ENCODE measurements around the gene TMEM52. TPM values are rescaled to one million over a fixed set of nuclear protein-coding genes. Genes with fewer than 3 reads are reported as not detected.

Gene TMEM52
- total RNA-seq, 3 donors from 2014 or later: 1.6 to 2.9 TPM; not detected in 1

- no peak for TF ChIP-seq POLR2A (IDR thresholded peaks at IDR 0.05)
- TF ChIP-seq POLR2AphosphoS5 (IDR thresholded peaks at IDR 0.05): no peak
- Histone ChIP-seq H3K9me3 (no peaks in the 10 kb centered on the region), H3K36me3 (no peaks in the 10 kb centered on the region), H3K27me3 (no peaks in the 10 kb centered on the region), H3K4me3 (no peak overlapping the region), H3K27ac (no peak overlapping the region), H3K4me1 (peaks cover 5 to 17% of the 10 kb centered on the region in 2 donors)
- no peak for DNase-seq (ENCODE audit: low spot score in 2 of 2)
- intact Hi-C loops (cut with DNase I; ENCODE audit: low total_unique reads): no loop called here
These were observed 43.1 kb downstream of the TMEM52 start for GRCh38 chr1:1875932-1876331.

GRCh38 chr1:1874901-1875300, 44.2 kb downstream of the TMEM52 start:
- H3K4me1 ChIP-seq: peaks cover 5 to 17% of the 10 kb centered on the region in 2 donors
- H3K27ac ChIP-seq: no peak overlapping the region
- DNase-seq (ENCODE audit: low spot score in 2 of 2): no peak
- intact Hi-C loops (cut with DNase I; ENCODE audit: low total_unique reads): no loop called here
- H3K36me3 ChIP-seq: no peaks in the 10 kb centered on the region
- H3K4me3 ChIP-seq: no peak overlapping the region
- H3K9me3 ChIP-seq: no peaks in the 10 kb centered on the region
- no peaks in the 10 kb centered on the region for H3K27me3 ChIP-seq
- no peak for TF ChIP-seq POLR2AphosphoS5 (IDR thresholded peaks at IDR 0.05)
- no peak for TF ChIP-seq POLR2A (IDR thresholded peaks at IDR 0.05)
- TF ChIP-seq CTCF (IDR thresholded peaks at IDR 0.05): no peak

GRCh38 chr1:1873186-1873585, 45.9 kb downstream of the TMEM52 start:
- Histone ChIP-seq H3K4me1 (peaks cover 5 to 17% of the 10 kb centered on the region in 2 donors), H3K9me3 (no peaks in the 10 kb centered on the region), H3K27ac (no peak overlapping the region), H3K27me3 (no peaks in the 10 kb centered on the region), H3K36me3 (no peaks in the 10 kb centered on the region), H3K4me3 (no peak overlapping the region)
- DNase-seq (ENCODE audit: low spot score in 2 of 2): no peak
- intact Hi-C loops (cut with DNase I; ENCODE audit: low total_unique reads): no loop called here
- TF ChIP-seq POLR2AphosphoS5 (IDR thresholded peaks at IDR 0.05): no peak
- TF ChIP-seq CTCF (IDR thresholded peaks at IDR 0.05): no peak

- TF ChIP-seq POLR2A (IDR thresholded peaks at IDR 0.05) (no peak), CTCF (IDR thresholded peaks at IDR 0.05) (no peak), POLR2AphosphoS5 (IDR thresholded peaks at IDR 0.05) (no peak)
- H3K36me3 ChIP-seq: no peaks in the 10 kb centered on the region
- no peak overlapping the region for H3K4me3 ChIP-seq
- peaks cover 5 to 17% of the 10 kb centered on the region in 2 donors for H3K4me1 ChIP-seq
- no peaks in the 10 kb centered on the region for H3K9me3 ChIP-seq
- H3K27me3 ChIP-seq: no peaks in the 10 kb centered on the region
- DNase-seq (ENCODE audit: low spot score in 2 of 2): peak in 1 of 2 donors; percentile 20
- intact Hi-C loops (cut with DNase I; ENCODE audit: low total_unique reads): no loop called here
- H3K27ac ChIP-seq: no peak overlapping the region
These were observed 46.6 kb downstream of the TMEM52 start for GRCh38 chr1:1872329-1872994.

- no peak for DNase-seq (ENCODE audit: low spot score in 2 of 2)
- Histone ChIP-seq H3K36me3 (no peaks in the 10 kb centered on the region), H3K27ac (peak overlapping the region in 1 of 2 donors; percentile 49), H3K27me3 (no peaks in the 10 kb centered on the region), H3K4me3 (no peak overlapping the region), H3K9me3 (no peaks in the 10 kb centered on the region), H3K4me1 (peaks cover 5 to 17% of the 10 kb centered on the region in 2 donors)
- intact Hi-C loops (cut with DNase I; ENCODE audit: low total_unique reads): no loop called here
- TF ChIP-seq POLR2AphosphoS5 (IDR thresholded peaks at IDR 0.05) (no peak), CTCF (IDR thresholded peaks at IDR 0.05) (no peak), POLR2A (IDR thresholded peaks at IDR 0.05) (no peak)
These were observed 49.6 kb downstream of the TMEM52 start for GRCh38 chr1:1869469-1869868.

Other genes starting within 250 kb of the TMEM52 start
- gene SLC35E2B, start 226.5 kb downstream of the TMEM52 start, total RNA-seq: 10 to 100 TPM; 37.3 to 96.4 (median 45.6) TPM
- gene CDK11A, start 194.9 kb downstream of the TMEM52 start, total RNA-seq: 10 to 100 TPM; 27.8 to 51.8 (median 41.6) TPM
- 10 to 100 TPM; 71.1 to 89.1 (median 87.4) TPM for gene NADK, start 140.8 kb downstream of the TMEM52 start, total RNA-seq
- gene GNB1, start 28.2 kb downstream of the TMEM52 start, total RNA-seq: 100 to 1,000 TPM; 108 to 138 (median 123) TPM
- 1 to 10 TPM in 1 of 3 donors, under 1 TPM in 1, not detected in 1; 0.33 to 1.2 TPM for gene CALML6, start 4.0 kb downstream of the TMEM52 start, total RNA-seq
- under 1 TPM in 2 of 3 donors, not detected in 1; 0.29 to 0.98 TPM for gene CFAP74, start 84.5 kb upstream of the TMEM52 start, total RNA-seq
- not detected for gene GABRD, start 100.1 kb upstream of the TMEM52 start, total RNA-seq
- 10 to 100 TPM in 2 of 3 donors, under 1 TPM in 1; 0.64 to 17.9 (median 12.5) TPM for gene PRKCZ, start 131.1 kb upstream of the TMEM52 start, total RNA-seq